HG02840 (cell line): ENCODE results near the gene GCSAML.

Source experiments
- ATAC-seq: cut with Tn5 transposase; IDR thresholded peaks from one replicate; pipeline ENCODE4 v1.9.1; 2021; ENCODE audit warnings: mild to moderate bottlenecking, moderate library complexity, moderate number of reproducible peaks; ENCODE audit not compliant: unreplicated experiment, low FRiP score

GCSAML gene

GRCh38 chr1:247562198-247562597 is 13.3 kb downstream of the GCSAML start:
- ATAC-seq, result no peak

- ATAC-seq, result no peak
Measured at GRCh38 chr1:247574236-247574635, 25.3 kb downstream of the GCSAML start.

- ATAC-seq, result no peak
Measured at GRCh38 chr1:247574664-247575063, 25.7 kb downstream of the GCSAML start.

- ATAC-seq, result no peak
Measured at GRCh38 chr1:247576514-247576913, 27.6 kb downstream of the GCSAML start.

- ATAC-seq, result no peak
Measured at GRCh38 chr1:247578946-247579460, 30.1 kb downstream of the GCSAML start.

GRCh38 chr1:247588060-247588459 is 39.1 kb downstream of the GCSAML start, which contains the start of gene OR2G2:
OR2G2 (plus strand) TSS chr1:247588360; CDS start chr1:247588360, 0 bp downstream.
- ATAC-seq, result no peak

GRCh38 chr1:247605286-247605685 is 56.4 kb downstream of the GCSAML start, which contains the start of gene OR2G3:
OR2G3 (plus strand) TSS chr1:247605586; CDS start chr1:247605586, 0 bp downstream.
- ATAC-seq, result no peak

GRCh38 chr1:247613405-247613804 is 64.5 kb downstream of the GCSAML start:
- ATAC-seq, result no peak

- ATAC-seq, result no peak
Measured at GRCh38 chr1:247614625-247615024, 65.7 kb downstream of the GCSAML start.
